ENCODE measurements around the gene TSHZ2.

- TF ChIP-seq POLR2A (IDR thresholded peaks at IDR 0.05; ENCODE audit: low read depth, low read length) (no peak), CEBPB (IDR thresholded peaks at IDR 0.05; ENCODE audit: low read depth, low read length) (no peak), FOS (IDR thresholded peaks at IDR 0.05; ENCODE audit: low read depth, low read length) (no peak), MAZ (IDR thresholded peaks at IDR 0.05; ENCODE audit: borderline replicate concordance, low read depth, low read length) (no peak), RFX5 (IDR thresholded peaks at IDR 0.05; ENCODE audit: low read depth, low read length) (no peak), MXI1 (IDR thresholded peaks at IDR 0.05; ENCODE audit: borderline replicate concordance, low read depth, low read length) (no peak), SMC3 (IDR thresholded peaks at IDR 0.05; ENCODE audit: low read depth, low read length) (no peak), MAFK (IDR thresholded peaks at IDR 0.05; ENCODE audit: low read depth, low read length) (no peak), CHD1 (IDR thresholded peaks at IDR 0.05; ENCODE audit: low read depth, low read length) (no peak)
- TF ChIP-seq, protein P1, sequence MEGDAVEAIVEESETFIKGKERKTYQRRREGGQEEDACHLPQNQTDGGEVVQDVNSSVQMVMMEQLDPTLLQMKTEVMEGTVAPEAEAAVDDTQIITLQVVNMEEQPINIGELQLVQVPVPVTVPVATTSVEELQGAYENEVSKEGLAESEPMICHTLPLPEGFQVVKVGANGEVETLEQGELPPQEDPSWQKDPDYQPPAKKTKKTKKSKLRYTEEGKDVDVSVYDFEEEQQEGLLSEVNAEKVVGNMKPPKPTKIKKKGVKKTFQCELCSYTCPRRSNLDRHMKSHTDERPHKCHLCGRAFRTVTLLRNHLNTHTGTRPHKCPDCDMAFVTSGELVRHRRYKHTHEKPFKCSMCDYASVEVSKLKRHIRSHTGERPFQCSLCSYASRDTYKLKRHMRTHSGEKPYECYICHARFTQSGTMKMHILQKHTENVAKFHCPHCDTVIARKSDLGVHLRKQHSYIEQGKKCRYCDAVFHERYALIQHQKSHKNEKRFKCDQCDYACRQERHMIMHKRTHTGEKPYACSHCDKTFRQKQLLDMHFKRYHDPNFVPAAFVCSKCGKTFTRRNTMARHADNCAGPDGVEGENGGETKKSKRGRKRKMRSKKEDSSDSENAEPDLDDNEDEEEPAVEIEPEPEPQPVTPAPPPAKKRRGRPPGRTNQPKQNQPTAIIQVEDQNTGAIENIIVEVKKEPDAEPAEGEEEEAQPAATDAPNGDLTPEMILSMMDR (conservative IDR thresholded peaks at IDR 0.05; ENCODE audit: low read depth, low read length) = no peak
- TF ChIP-seq, protein P2, sequence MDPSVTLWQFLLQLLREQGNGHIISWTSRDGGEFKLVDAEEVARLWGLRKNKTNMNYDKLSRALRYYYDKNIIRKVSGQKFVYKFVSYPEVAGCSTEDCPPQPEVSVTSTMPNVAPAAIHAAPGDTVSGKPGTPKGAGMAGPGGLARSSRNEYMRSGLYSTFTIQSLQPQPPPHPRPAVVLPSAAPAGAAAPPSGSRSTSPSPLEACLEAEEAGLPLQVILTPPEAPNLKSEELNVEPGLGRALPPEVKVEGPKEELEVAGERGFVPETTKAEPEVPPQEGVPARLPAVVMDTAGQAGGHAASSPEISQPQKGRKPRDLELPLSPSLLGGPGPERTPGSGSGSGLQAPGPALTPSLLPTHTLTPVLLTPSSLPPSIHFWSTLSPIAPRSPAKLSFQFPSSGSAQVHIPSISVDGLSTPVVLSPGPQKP (IDR thresholded peaks at IDR 0.05; ENCODE audit: borderline replicate concordance, low read depth, low read length) = no peak
Measured at GRCh38 chr20:53428588-53428987, 456.4 kb downstream of the TSHZ2 start.

Measured in IMR-90 (cell line).